Dermis blood vessel endothelial cell (primary cell): ENCODE data around the gene SLC2A14. TPM values are rescaled to one million over a fixed set of nuclear protein-coding genes. Genes with fewer than 3 reads are reported as not detected.

Experiments used
- total RNA-seq: library from RNA; depleted of rRNA; stranded (reverse); fragments of >200 nt; gene quantifications from 2 replicates; pipeline ENCODE4 v1.2.3, GENCODE V29; 2014

SLC2A14 gene
- total RNA-seq, 1 donor from 2014 or later = not detected

Other genes with a start within 250 kb of the SLC2A14 start
- gene APOBEC1, start 207.0 kb downstream of the SLC2A14 start, total RNA-seq = not detected in 2 replicates
- gene GDF3, start 177.1 kb downstream of the SLC2A14 start, total RNA-seq = 2.2 and 2.9 TPM in 2 replicates
- gene DPPA3, start 161.5 kb downstream of the SLC2A14 start, total RNA-seq = not detected in 2 replicates
- not detected in 2 replicates for gene CLEC4C, start 125.5 kb downstream of the SLC2A14 start, total RNA-seq
- not detected in 2 replicates for gene NANOGNB, start 107.7 kb downstream of the SLC2A14 start, total RNA-seq
- gene NANOG, start 83.5 kb downstream of the SLC2A14 start, total RNA-seq = not detected in 2 replicates
- 18.7 and 32.5 TPM in 2 replicates for gene SLC2A3, start 63.3 kb upstream of the SLC2A14 start, total RNA-seq
- 4.9 and 7.4 TPM in 2 replicates for gene FOXJ2, start 159.8 kb upstream of the SLC2A14 start, total RNA-seq
- 0.09 TPM in 1 of 2 replicates, not detected in the other for gene C3AR1, start 193.4 kb upstream of the SLC2A14 start, total RNA-seq
- 45.6 and 59.1 TPM in 2 replicates for gene NECAP1, start 209.4 kb upstream of the SLC2A14 start, total RNA-seq